Mammary epithelial cell (primary cell): ENCODE results near the gene CCDC7.

ENCODE experiments used
- EZH2 ChIP-seq: IDR thresholded peaks from 2 replicates; pipeline ENCODE4 v1.6.1; 2012; ENCODE audit warnings: low read length, inconsistent platforms, borderline replicate concordance
- TF ChIP-seq, protein P1 (sequence below), 2 donors: IDR thresholded peaks in 1 of 2; conservative IDR thresholded peaks in 1 of 2; 2 replicates each; pipeline ENCODE4 v1.5.1; 2011 to 2012; ENCODE audit warnings: inconsistent platforms in 2 of 2, low read length in 2 of 2, mild to moderate bottlenecking in 2 of 2, control low read depth in 1 of 2, low read depth in 1 of 2; ENCODE audit not compliant: insufficient read depth in 1 of 2; ENCODE audit errors: extremely low read depth in 1 of 2

DNA sequence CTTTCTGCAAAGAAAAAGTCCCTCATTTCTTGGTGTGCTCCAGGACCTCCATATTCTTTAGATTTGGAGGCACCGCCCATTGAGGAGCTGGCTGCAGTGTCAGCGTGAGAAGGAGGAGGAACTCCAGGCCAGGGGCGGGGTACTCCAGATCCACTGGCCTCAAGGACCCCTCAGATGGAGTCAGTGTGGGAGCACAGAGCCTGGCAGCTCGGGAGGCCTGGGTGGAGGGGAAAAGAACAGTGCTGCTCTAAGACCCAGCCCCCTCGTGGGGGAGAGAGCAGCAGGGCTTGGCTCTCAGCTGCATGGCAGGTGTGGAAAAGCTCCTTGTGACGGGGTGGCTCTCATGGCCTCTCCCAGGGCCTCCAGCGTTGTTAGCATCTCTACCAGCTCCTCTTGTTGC, 441.5 kb downstream of the CCDC7 start:
- TF ChIP-seq, protein P1, sequence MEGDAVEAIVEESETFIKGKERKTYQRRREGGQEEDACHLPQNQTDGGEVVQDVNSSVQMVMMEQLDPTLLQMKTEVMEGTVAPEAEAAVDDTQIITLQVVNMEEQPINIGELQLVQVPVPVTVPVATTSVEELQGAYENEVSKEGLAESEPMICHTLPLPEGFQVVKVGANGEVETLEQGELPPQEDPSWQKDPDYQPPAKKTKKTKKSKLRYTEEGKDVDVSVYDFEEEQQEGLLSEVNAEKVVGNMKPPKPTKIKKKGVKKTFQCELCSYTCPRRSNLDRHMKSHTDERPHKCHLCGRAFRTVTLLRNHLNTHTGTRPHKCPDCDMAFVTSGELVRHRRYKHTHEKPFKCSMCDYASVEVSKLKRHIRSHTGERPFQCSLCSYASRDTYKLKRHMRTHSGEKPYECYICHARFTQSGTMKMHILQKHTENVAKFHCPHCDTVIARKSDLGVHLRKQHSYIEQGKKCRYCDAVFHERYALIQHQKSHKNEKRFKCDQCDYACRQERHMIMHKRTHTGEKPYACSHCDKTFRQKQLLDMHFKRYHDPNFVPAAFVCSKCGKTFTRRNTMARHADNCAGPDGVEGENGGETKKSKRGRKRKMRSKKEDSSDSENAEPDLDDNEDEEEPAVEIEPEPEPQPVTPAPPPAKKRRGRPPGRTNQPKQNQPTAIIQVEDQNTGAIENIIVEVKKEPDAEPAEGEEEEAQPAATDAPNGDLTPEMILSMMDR (conservative IDR thresholded peaks at IDR 0.05 in 1 of 2, IDR thresholded peaks at IDR 0.05 in 1 of 2; ENCODE audit: extremely low read depth in 1 of 2, insufficient read depth in 1 of 2, low read depth in 1 of 2, low read length in 2 of 2): no peak
- TF ChIP-seq EZH2: no peak
